Mucosa of descending colon (tissue), 3 donors: ENCODE results near the gene MME. TPM values are rescaled to one million over a fixed set of nuclear protein-coding genes. Genes with fewer than 3 reads are reported as not detected.
"Not testable (repeated sequence)": the region's sequence is repeated elsewhere in the genome, so short reads cannot be mapped to it uniquely, and the experiment has no call there.

Experiments
- ATAC-seq: fragments of 200-7000 bp; cut with Tn5 transposase; one replicate; pipeline ENCODE4 v1.9.1; 2020; ENCODE audit warnings: mild to moderate bottlenecking, moderate library complexity
- DNase-seq, 3 donors: peaks; one replicate each; pipeline ENCODE4 v3.0.0-alpha.2; 2020
- H3K36me3 ChIP-seq: fragments of 200-600 bp; one replicate; pipeline ENCODE4 v1.8.0; 2021; ENCODE audit warnings: low read depth, mild to moderate bottlenecking
- H3K4me1 ChIP-seq: fragments of 200-600 bp; one replicate; pipeline ENCODE4 v1.8.0; 2021; ENCODE audit warnings: low read depth, mild to moderate bottlenecking
- H3K4me3 ChIP-seq: fragments of 200-600 bp; one replicate; pipeline ENCODE4 v1.8.0; 2021; ENCODE audit warnings: mild to moderate bottlenecking
- H3K9me3 ChIP-seq: fragments of 200-600 bp; one replicate; pipeline ENCODE4 v1.8.0; 2021; ENCODE audit warnings: mild to moderate bottlenecking
- CTCF ChIP-seq: fragments of 200-600 bp; IDR thresholded peaks from one replicate; pipeline ENCODE4 v1.8.0; 2022; ENCODE audit warnings: antibody characterized with exemption, mild to moderate bottlenecking
- intact Hi-C, 2 donors: fragments of 100-400 bp; cut with DNase I in 1 of 2; cut with micrococcal nuclease in 1 of 2; formaldehyde crosslinking; loops; one replicate each; pipeline versions ENCODE4 v1.11.0 to v1.11.1; 2022; cut with DNase I, micrococcal nuclease
- total RNA-seq, 3 donors: library from RNA; stranded (reverse); fragmentation: NEBNext Ultra II Directional in 2 of 3; extraction: Animal tissue kit (Norgen Biotek cat#: 25700) in 2 of 3; gene quantifications; one replicate each; pipeline versions ENCODE4 v1.2.1 to v1.2.4, GENCODE V29; 2021 to 2023
- donor health status: DM: no; HTN: no; CAD: no; lungs with moderate emphysema.
- donor health status: DM: no; HTN: no; CAD: no.
- donor health status: DM: no; HTN: yes; CAD: no.

Gene MME
- total RNA-seq, 3 donors from 2014 or later: 1.4 to 1.9 (median 1.6) TPM

GRCh38 chr3:155204851-155205250 is 124.7 kb downstream of the MME start:
- intact Hi-C loops: no loop called here
- Histone ChIP-seq H3K4me3 (no peak overlapping the region), H3K36me3 (no peaks in the 10 kb centered on the region), H3K4me1 (no peaks in the 10 kb centered on the region), H3K9me3 (no peaks in the 10 kb centered on the region)
- DNase-seq (no peak), ATAC-seq (no peak)
- no peak for TF ChIP-seq CTCF

- no peaks in the 10 kb centered on the region for H3K9me3 ChIP-seq
- no peaks in the 10 kb centered on the region for H3K4me1 ChIP-seq
- DNase-seq (no peak), ATAC-seq (no peak)
- no peaks in the 10 kb centered on the region for H3K36me3 ChIP-seq
- no peak for TF ChIP-seq CTCF
- no peak overlapping the region for H3K4me3 ChIP-seq
- intact Hi-C loops: no loop called here
Measured at GRCh38 chr3:155208183-155208800, 128.2 kb downstream of the MME start.

GRCh38 chr3:155210736-155211135 is 130.6 kb downstream of the MME start:
- no peaks in the 10 kb centered on the region for H3K9me3 ChIP-seq
- H3K4me3 ChIP-seq: no peak overlapping the region
- H3K36me3 ChIP-seq: no peaks in the 10 kb centered on the region
- ATAC-seq (no peak), DNase-seq (no peak)
- TF ChIP-seq CTCF: no peak
- intact Hi-C loops: no loop called here
- H3K4me1 ChIP-seq: no peaks in the 10 kb centered on the region

- ATAC-seq (no peak), DNase-seq (no peak)
- intact Hi-C loops: no loop called here
- no peak for TF ChIP-seq CTCF
- Histone ChIP-seq H3K9me3 (no peaks in the 10 kb centered on the region), H3K4me3 (no peak overlapping the region), H3K4me1 (no peaks in the 10 kb centered on the region), H3K36me3 (no peaks in the 10 kb centered on the region)
Measured at GRCh38 chr3:155211266-155211665, 131.1 kb downstream of the MME start.

GRCh38 chr3:155211940-155212339 is 131.8 kb downstream of the MME start:
- TF ChIP-seq CTCF: no peak
- H3K9me3 ChIP-seq: no peaks in the 10 kb centered on the region
- H3K36me3 ChIP-seq: no peaks in the 10 kb centered on the region
- intact Hi-C loops: no loop called here
- no peak overlapping the region for H3K4me3 ChIP-seq
- H3K4me1 ChIP-seq: no peaks in the 10 kb centered on the region
- ATAC-seq: peak; percentile 29
- DNase-seq: no peak

GRCh38 chr3:155216007-155216406 is 135.9 kb downstream of the MME start:
- not testable (repeated sequence) for H3K36me3 ChIP-seq

More at GRCh38 chr3:155216007-155216406, 135.9 kb downstream of the MME start:
- H3K4me1 ChIP-seq, intact Hi-C loops, DNase-seq, H3K4me3 ChIP-seq, H3K9me3 ChIP-seq, ATAC-seq: not testable (repeated sequence)
